ENCODE results near the gene SCT.

Gene SCT

GRCh38 chr11:609341-609811, 17.6 kb downstream of the SCT start:
- no peak for DNase-seq (ENCODE audit: low read depth)

GRCh38 chr11:608791-609251, 18.2 kb downstream of the SCT start:
- no peak for DNase-seq (ENCODE audit: low read depth)

GRCh38 chr11:607971-608659, 18.9 kb downstream of the SCT start:
- DNase-seq (ENCODE audit: low read depth), result no peak

- DNase-seq (ENCODE audit: low read depth), result no peak
Observed at GRCh38 chr11:607020-607780, 19.8 kb downstream of the SCT start.

- no peak for DNase-seq (ENCODE audit: low read depth)
Observed at GRCh38 chr11:606245-606644, 20.7 kb downstream of the SCT start.

- DNase-seq (ENCODE audit: low read depth), result no peak
Observed at GRCh38 chr11:605286-606129, 21.5 kb downstream of the SCT start.

- DNase-seq (ENCODE audit: low read depth), result no peak
Observed at GRCh38 chr11:603154-603553, 23.8 kb downstream of the SCT start.

- DNase-seq (ENCODE audit: low read depth), result no peak
Observed at GRCh38 chr11:601573-602245, 25.3 kb downstream of the SCT start.

GRCh38 chr11:598005-598680, 28.8 kb downstream of the SCT start:
- DNase-seq (ENCODE audit: low read depth), result no peak

GRCh38 chr11:597166-597725, 29.7 kb downstream of the SCT start:
- DNase-seq (ENCODE audit: low read depth), result no peak

GRCh38 chr11:596374-596773, 30.6 kb downstream of the SCT start:
- no peak for DNase-seq (ENCODE audit: low read depth)

- DNase-seq (ENCODE audit: low read depth), result no peak
Observed at GRCh38 chr11:595400-595799, 31.6 kb downstream of the SCT start.

- no peak for DNase-seq (ENCODE audit: low read depth)
Observed at GRCh38 chr11:593347-593746, 33.6 kb downstream of the SCT start.

GRCh38 chr11:592918-593317, 34.1 kb downstream of the SCT start:
- no peak for DNase-seq (ENCODE audit: low read depth)

- no peak for DNase-seq (ENCODE audit: low read depth)
Observed at GRCh38 chr11:592501-592900, 34.5 kb downstream of the SCT start.

GRCh38 chr11:590997-591396, 36.0 kb downstream of the SCT start:
- DNase-seq (ENCODE audit: low read depth), result no peak

- no peak for DNase-seq (ENCODE audit: low read depth)
Observed at GRCh38 chr11:589798-590197, 37.2 kb downstream of the SCT start.

GRCh38 chr11:587978-588380, 39.0 kb downstream of the SCT start:
- peak; percentile 59 for DNase-seq (ENCODE audit: low read depth)

GRCh38 chr11:587546-587945, 39.4 kb downstream of the SCT start:
- DNase-seq (ENCODE audit: low read depth), result no peak

GRCh38 chr11:586376-587316, 40.3 kb downstream of the SCT start:
- no peak for DNase-seq (ENCODE audit: low read depth)

Measured in stimulated activated CD4-positive, alpha-beta T cell treated with anti-CD3 and anti-CD28 coated beads, Interleukin-2, amount 100 ng/mL, for 4 hours (primary cell).